ENCODE results near the gene COLQ.
"Not testable (repeated sequence)": the region's sequence is repeated elsewhere in the genome, so short reads cannot be mapped to it uniquely, and the experiment has no call there.

Gene COLQ

GRCh38 chr3:15492847-15493360 is 28.6 kb downstream of the COLQ start:
- no peak for DNase-seq (ENCODE audit: low read depth in 2 of 2)

- no peak for DNase-seq (ENCODE audit: low read depth in 2 of 2)
These were observed 30.4 kb downstream of the COLQ start for GRCh38 chr3:15491143-15491542.

- no peak for DNase-seq (ENCODE audit: low read depth in 2 of 2)
These were observed 31.3 kb downstream of the COLQ start for GRCh38 chr3:15490158-15490557.

- DNase-seq (ENCODE audit: low read depth in 2 of 2), result no peak
These were observed 33.5 kb downstream of the COLQ start for GRCh38 chr3:15488002-15488401.

- no peak for DNase-seq (ENCODE audit: low read depth in 2 of 2)
These were observed 34.5 kb downstream of the COLQ start for GRCh38 chr3:15486979-15487378.

GRCh38 chr3:15486020-15486419 is 35.5 kb downstream of the COLQ start:
- DNase-seq (ENCODE audit: low read depth in 2 of 2), result no peak

GRCh38 chr3:15484551-15484950 is 37.0 kb downstream of the COLQ start:
- DNase-seq (ENCODE audit: low read depth in 2 of 2), result not testable (repeated sequence)

GRCh38 chr3:15479400-15480224 is 41.9 kb downstream of the COLQ start:
- no peak for DNase-seq (ENCODE audit: low read depth in 2 of 2)

GRCh38 chr3:15478640-15478979 is 42.9 kb downstream of the COLQ start:
- DNase-seq (ENCODE audit: low read depth in 2 of 2), result no peak

- DNase-seq (ENCODE audit: low read depth in 2 of 2), result no peak
These were observed 43.4 kb downstream of the COLQ start for GRCh38 chr3:15477951-15478639.

GRCh38 chr3:15476378-15476777 is 45.1 kb downstream of the COLQ start:
- DNase-seq (ENCODE audit: low read depth in 2 of 2), result no peak

GRCh38 chr3:15475161-15475560 is 46.3 kb downstream of the COLQ start:
- DNase-seq (ENCODE audit: low read depth in 2 of 2), result no peak

GRCh38 chr3:15471861-15472260 is 49.6 kb downstream of the COLQ start:
- no peak for DNase-seq (ENCODE audit: low read depth in 2 of 2)

- DNase-seq (ENCODE audit: low read depth in 2 of 2), result no peak
These were observed 50.7 kb downstream of the COLQ start for GRCh38 chr3:15470849-15471248.

GRCh38 chr3:15470261-15470660 is 51.2 kb downstream of the COLQ start:
- no peak for DNase-seq (ENCODE audit: low read depth in 2 of 2)

GRCh38 chr3:15467227-15468181 is 54.0 kb downstream of the COLQ start:
- DNase-seq (ENCODE audit: low read depth in 2 of 2), result no peak

- DNase-seq (ENCODE audit: low read depth in 2 of 2), result no peak
These were observed 55.5 kb downstream of the COLQ start for GRCh38 chr3:15465876-15466585.

GRCh38 chr3:15462451-15462850 is 59.1 kb downstream of the COLQ start:
- no peak for DNase-seq (ENCODE audit: low read depth in 2 of 2)

GRCh38 chr3:15460891-15461531 is 60.5 kb downstream of the COLQ start:
- no peak for DNase-seq (ENCODE audit: low read depth in 2 of 2)

GRCh38 chr3:15458212-15458780 is 63.2 kb downstream of the COLQ start:
- DNase-seq (ENCODE audit: low read depth in 2 of 2), result no peak
